Measurements from ENCODE around the gene XPOT. TPM values are rescaled to one million over a fixed set of nuclear protein-coding genes. Genes with fewer than 3 reads are reported as not detected.

Gene XPOT
- total and polyA plus RNA-seq, 9 donors = 24.1 to 48.6 (median 37.7) TPM

DNA sequence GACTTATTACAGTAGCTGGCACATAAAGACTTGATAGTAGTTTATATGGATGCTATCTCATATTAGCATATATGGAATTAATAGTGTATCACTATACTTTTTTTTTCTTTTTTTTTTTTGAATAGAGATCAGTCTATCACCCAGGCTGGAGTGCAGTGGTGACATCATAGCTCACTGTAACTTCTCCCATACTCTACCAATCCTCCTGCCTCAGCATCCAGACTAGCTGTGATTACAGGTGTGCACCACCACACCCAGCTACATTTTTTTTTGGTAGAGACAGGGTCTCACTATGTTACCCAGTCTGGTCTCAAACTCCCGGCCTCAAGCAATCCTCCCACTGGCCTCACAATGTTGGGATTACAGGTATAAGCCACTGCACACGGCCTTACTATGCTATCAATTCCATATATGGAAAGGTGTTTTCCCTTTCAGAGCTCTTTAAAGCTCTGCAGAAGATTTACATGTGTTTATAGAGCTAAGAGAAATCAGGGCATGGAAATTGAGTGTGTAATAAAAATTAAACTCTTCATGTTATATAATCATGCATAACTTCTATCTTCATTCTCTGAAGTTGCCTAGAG, 46.0 kb downstream of the XPOT start:
- Histone ChIP-seq H3K27ac (ENCODE audit: low read length) (no peak overlapping the region), H3K4me3 (ENCODE audit: low read length) (no peak overlapping the region)
- no peak for DNase-seq

DNA sequence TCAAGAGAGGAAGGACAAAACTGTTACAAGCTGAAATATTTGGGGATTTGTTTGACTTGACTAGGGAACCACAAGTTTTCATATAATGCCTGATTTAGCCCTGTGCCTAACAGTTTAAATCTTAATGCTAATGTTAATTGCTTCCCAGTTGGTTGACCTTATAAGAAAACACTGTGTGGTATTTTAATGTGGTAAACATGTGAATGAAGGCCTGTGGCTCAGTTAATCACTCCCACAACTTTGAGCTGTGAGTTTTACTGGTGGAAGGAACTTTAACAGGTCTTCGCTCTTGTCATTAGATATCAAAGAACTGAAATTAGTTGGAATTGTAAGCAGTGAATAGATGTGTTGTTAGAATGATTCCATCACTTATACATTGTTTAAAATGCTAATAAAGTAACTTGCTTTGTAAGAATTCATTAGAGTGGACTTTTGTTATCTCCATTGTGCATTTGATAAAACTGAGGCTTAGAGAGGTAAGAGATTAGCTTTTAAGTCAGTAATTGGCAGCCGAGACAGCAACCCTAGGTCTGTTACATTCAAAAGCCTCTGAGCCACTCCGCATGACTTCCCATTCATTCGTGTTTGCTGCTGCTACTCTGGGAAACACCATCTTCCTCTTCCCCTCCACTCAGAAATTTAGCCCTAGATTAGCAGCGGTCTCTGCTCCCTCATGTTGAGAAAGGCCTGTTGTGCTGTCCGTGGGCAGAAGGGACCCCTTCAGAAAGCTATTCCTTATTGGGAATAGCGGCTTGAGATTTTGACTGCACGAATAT, 46.7 kb downstream of the XPOT start:
- peaks cover 4% of the 10 kb centered on the region for H3K4me1 ChIP-seq (ENCODE audit: control insufficient read depth, insufficient read depth, low read length)
- WGBS (ENCODE audit: insufficient coverage) = 0% methylated on average over 4 of the region's 8 CpGs
- H3K27ac ChIP-seq (ENCODE audit: low read length) = peak overlapping the region; percentile 94
- DNase-seq = peak; percentile 25
- no peaks in the 10 kb centered on the region for H3K9me3 ChIP-seq (replicated peaks; ENCODE audit: control insufficient read depth, low read depth, low read length)
- H3K27me3 ChIP-seq (ENCODE audit: control insufficient read depth, insufficient read depth, low read length) = no peaks in the 10 kb centered on the region
- H3K4me3 ChIP-seq (ENCODE audit: low read length) = peak overlapping the region; percentile 98
- H3K36me3 ChIP-seq (ENCODE audit: control insufficient read depth, insufficient read depth, low read length) = peaks cover 12% of the 10 kb centered on the region

More for the DNA sequence above, 46.0 kb downstream of the XPOT start:
- Histone ChIP-seq H3K27me3 (ENCODE audit: control insufficient read depth, insufficient read depth, low read length) (no peaks in the 10 kb centered on the region), H3K4me1 (ENCODE audit: control insufficient read depth, insufficient read depth, low read length) (peaks cover 4% of the 10 kb centered on the region), H3K36me3 (ENCODE audit: control insufficient read depth, insufficient read depth, low read length) (peaks cover 12% of the 10 kb centered on the region), H3K9me3 (replicated peaks; ENCODE audit: control insufficient read depth, low read depth, low read length) (no peaks in the 10 kb centered on the region)
- WGBS (ENCODE audit: insufficient coverage) = no CpG with 5 or more reads among the region's 2 CpGs

- under 1% methylated on average over 92 of the region's 94 CpGs for whole genome bisulfite sequencing (ENCODE audit: insufficient coverage)
These were observed 47.7 kb downstream of the XPOT start, which contains the start of gene TBK1 for GRCh38 chr12:64451687-64452558. TSS of gene TBK1 (plus strand) at chr12:64452120. CDS start at chr12:64455871, 3,751 bp downstream.

DNA sequence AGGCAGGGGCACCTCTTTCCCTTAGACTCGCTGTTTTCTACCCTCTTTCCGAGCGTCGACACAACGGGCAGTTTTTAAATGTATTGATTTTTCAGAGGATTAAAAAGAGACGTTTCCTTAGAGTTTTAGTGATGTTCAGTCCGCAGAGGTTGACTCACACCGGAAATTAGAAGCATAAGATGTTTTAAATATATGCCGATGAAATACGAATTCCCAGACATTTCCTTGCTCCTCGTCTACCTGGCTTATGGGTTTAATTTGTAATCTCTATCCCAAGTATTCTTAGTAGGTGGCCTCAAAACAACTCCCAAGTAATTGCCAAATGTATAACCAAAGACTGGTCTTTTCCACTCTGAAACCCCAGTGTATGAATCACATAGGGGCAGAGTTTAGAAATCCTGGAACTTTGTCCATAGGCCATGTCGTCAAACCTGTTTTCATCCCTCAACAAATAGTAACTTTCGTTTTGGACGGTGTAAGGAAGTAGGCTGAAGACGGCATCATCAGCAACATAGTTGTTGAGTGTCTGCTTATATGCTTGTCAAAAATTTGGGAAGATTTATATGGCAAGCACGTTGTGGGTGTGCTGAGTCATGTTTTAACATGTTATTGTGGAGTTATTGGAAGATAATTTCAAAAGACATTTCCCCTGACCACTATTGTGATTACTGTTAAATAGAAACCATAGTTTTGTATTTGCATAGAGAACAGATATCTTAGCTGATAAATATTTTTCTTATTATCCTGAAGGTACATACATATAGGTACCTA, 48.6 kb downstream of the XPOT start:
- Histone ChIP-seq H3K4me1 (ENCODE audit: control insufficient read depth, insufficient read depth, low read length) (peaks cover 4% of the 10 kb centered on the region), H3K27me3 (ENCODE audit: control insufficient read depth, insufficient read depth, low read length) (no peaks in the 10 kb centered on the region), H3K27ac (ENCODE audit: low read length) (peak overlapping the region; percentile 93), H3K9me3 (replicated peaks; ENCODE audit: control insufficient read depth, low read depth, low read length) (no peaks in the 10 kb centered on the region), H3K36me3 (ENCODE audit: control insufficient read depth, insufficient read depth, low read length) (peaks cover 9% of the 10 kb centered on the region), H3K4me3 (ENCODE audit: low read length) (peak overlapping the region; percentile 98)
- 0% methylated on average over 2 of the region's 16 CpGs for WGBS (ENCODE audit: insufficient coverage)
- peak; percentile 69 for DNase-seq

More at GRCh38 chr12:64451687-64452558, 47.7 kb downstream of the XPOT start, which contains the start of gene TBK1:
- H3K4me3 ChIP-seq (ENCODE audit: low read length) = peak within 1 kb of the TSS; percentile 98
- H3K27me3 ChIP-seq (ENCODE audit: control insufficient read depth, insufficient read depth, low read length) = no peaks in the 10 kb centered on the region
- H3K36me3 ChIP-seq (ENCODE audit: control insufficient read depth, insufficient read depth, low read length) = peaks cover 11% of the 10 kb centered on the region
- H3K4me1 ChIP-seq (ENCODE audit: control insufficient read depth, insufficient read depth, low read length) = peaks cover 4% of the 10 kb centered on the region
- H3K9me3 ChIP-seq (replicated peaks; ENCODE audit: control insufficient read depth, low read depth, low read length) = no peaks in the 10 kb centered on the region
- H3K27ac ChIP-seq (ENCODE audit: low read length) = peak within 1 kb of the TSS; percentile 94
- DNase-seq = peak; percentile 94

DNA sequence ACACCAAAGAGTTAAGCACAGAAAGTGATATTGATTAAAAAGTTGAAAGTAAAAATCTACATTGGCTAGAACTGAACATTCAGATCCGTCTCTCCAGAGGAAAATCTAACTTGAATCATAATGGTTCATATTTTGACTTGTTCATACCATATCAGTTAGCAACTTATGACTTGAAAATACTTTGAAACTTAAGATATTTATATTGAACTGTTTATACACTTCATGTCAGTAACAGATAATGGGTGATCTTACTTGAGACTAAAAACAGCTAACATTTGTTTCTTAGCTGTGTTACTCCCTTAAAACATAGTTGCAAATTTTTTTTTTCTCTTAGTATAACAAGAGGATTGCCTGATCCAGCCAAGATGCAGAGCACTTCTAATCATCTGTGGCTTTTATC, 51.3 kb downstream of the XPOT start:
- Histone ChIP-seq H3K27ac (ENCODE audit: low read length) (no peak overlapping the region), H3K4me3 (ENCODE audit: low read length) (no peak overlapping the region), H3K9me3 (replicated peaks; ENCODE audit: control insufficient read depth, low read depth, low read length) (no peaks in the 10 kb centered on the region), H3K27me3 (ENCODE audit: control insufficient read depth, insufficient read depth, low read length) (no peaks in the 10 kb centered on the region), H3K36me3 (ENCODE audit: control insufficient read depth, insufficient read depth, low read length) (peaks cover 9% of the 10 kb centered on the region), H3K4me1 (ENCODE audit: control insufficient read depth, insufficient read depth, low read length) (peaks cover 6% of the 10 kb centered on the region)
- DNase-seq = no peak
- no CpG with 5 or more reads among the region's 1 CpG for WGBS (ENCODE audit: insufficient coverage)

DNA sequence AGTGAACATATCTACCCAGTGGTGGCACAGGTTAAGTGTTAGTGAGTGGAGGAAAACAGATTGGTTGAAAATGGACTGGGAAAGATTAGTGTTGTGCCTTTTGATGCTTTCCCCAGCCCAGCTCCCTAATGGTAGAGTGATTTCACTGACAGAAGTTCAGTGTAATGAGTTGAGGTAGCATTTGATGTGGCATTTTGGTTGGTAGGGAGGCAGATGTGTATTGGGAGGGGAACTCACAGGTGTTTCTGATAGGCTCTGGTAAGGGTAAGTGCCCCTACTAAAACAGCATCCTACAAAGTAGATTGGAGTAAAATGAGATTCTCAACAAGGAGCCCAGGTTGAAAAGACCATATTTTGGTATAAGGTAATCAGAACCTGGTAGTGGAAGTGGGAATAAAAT, 51.9 kb downstream of the XPOT start:
- H3K36me3 ChIP-seq (ENCODE audit: control insufficient read depth, insufficient read depth, low read length) = peaks cover 11% of the 10 kb centered on the region
- no peaks in the 10 kb centered on the region for H3K9me3 ChIP-seq (replicated peaks; ENCODE audit: control insufficient read depth, low read depth, low read length)
- no peak overlapping the region for H3K27ac ChIP-seq (ENCODE audit: low read length)
- H3K4me3 ChIP-seq (ENCODE audit: low read length) = no peak overlapping the region
- DNase-seq = no peak
- H3K27me3 ChIP-seq (ENCODE audit: control insufficient read depth, insufficient read depth, low read length) = no peaks in the 10 kb centered on the region
- peaks cover 4% of the 10 kb centered on the region for H3K4me1 ChIP-seq (ENCODE audit: control insufficient read depth, insufficient read depth, low read length)

- Histone ChIP-seq H3K4me1 (ENCODE audit: control insufficient read depth, insufficient read depth, low read length) (peaks cover 2% of the 10 kb centered on the region), H3K27me3 (ENCODE audit: control insufficient read depth, insufficient read depth, low read length) (no peaks in the 10 kb centered on the region), H3K27ac (ENCODE audit: low read length) (no peak overlapping the region), H3K4me3 (ENCODE audit: low read length) (no peak overlapping the region), H3K9me3 (replicated peaks; ENCODE audit: control insufficient read depth, low read depth, low read length) (no peaks in the 10 kb centered on the region), H3K36me3 (ENCODE audit: control insufficient read depth, insufficient read depth, low read length) (peaks cover 15% of the 10 kb centered on the region)
- DNase-seq = peak; percentile 17
- WGBS (ENCODE audit: insufficient coverage) = 100% methylated on average over 1 of the region's 6 CpGs
These were observed 52.8 kb downstream of the XPOT start for GRCh38 chr12:64457032-64457431.

- no peak overlapping the region for H3K27ac ChIP-seq (ENCODE audit: low read length)
- peaks cover 15% of the 10 kb centered on the region for H3K36me3 ChIP-seq (ENCODE audit: control insufficient read depth, insufficient read depth, low read length)
- no peak overlapping the region for H3K4me3 ChIP-seq (ENCODE audit: low read length)
- H3K27me3 ChIP-seq (ENCODE audit: control insufficient read depth, insufficient read depth, low read length) = no peaks in the 10 kb centered on the region
- peaks cover 2% of the 10 kb centered on the region for H3K4me1 ChIP-seq (ENCODE audit: control insufficient read depth, insufficient read depth, low read length)
- DNase-seq = no peak
- WGBS (ENCODE audit: insufficient coverage) = no CpG with 5 or more reads among the region's 3 CpGs
- H3K9me3 ChIP-seq (replicated peaks; ENCODE audit: control insufficient read depth, low read depth, low read length) = no peaks in the 10 kb centered on the region
These were observed 53.3 kb downstream of the XPOT start for GRCh38 chr12:64457466-64457865.

- Histone ChIP-seq H3K9me3 (replicated peaks; ENCODE audit: control insufficient read depth, low read depth, low read length) (no peaks in the 10 kb centered on the region), H3K4me3 (ENCODE audit: low read length) (no peak overlapping the region), H3K27ac (ENCODE audit: low read length) (no peak overlapping the region), H3K36me3 (ENCODE audit: control insufficient read depth, insufficient read depth, low read length) (peaks cover 18% of the 10 kb centered on the region), H3K27me3 (ENCODE audit: control insufficient read depth, insufficient read depth, low read length) (no peaks in the 10 kb centered on the region), H3K4me1 (ENCODE audit: control insufficient read depth, insufficient read depth, low read length) (peaks cover 2% of the 10 kb centered on the region)
- no peak for DNase-seq
- WGBS (ENCODE audit: insufficient coverage) = no CpG with 5 or more reads among the region's 4 CpGs
These were observed 53.7 kb downstream of the XPOT start for GRCh38 chr12:64457923-64458322.

All from muscle of leg (tissue), 11 donors.